Peyer's patch (tissue), 4 donors: ENCODE measurements around the gene CDC26.

Source experiments
- CTCF ChIP-seq, 6 experiments: fragments of 450-650 bp in 4 of 6; fragments of 200-600 bp in 2 of 6; sonication (generic) in 1 of 6; IDR thresholded peaks; one replicate each; pipeline ENCODE4 v1.5.1; 2017 to 2019; ENCODE audit warnings: antibody characterized with exemption in 6 of 6, mild to moderate bottlenecking in 3 of 6, moderate library complexity in 1 of 6
- POLR2A ChIP-seq, 2 donors: fragments of 450-650 bp; IDR thresholded peaks; one replicate each; pipeline ENCODE4 v1.5.1; 2017; ENCODE audit warnings: antibody characterized with exemption in 2 of 2, mild to moderate bottlenecking in 2 of 2, moderate library complexity in 2 of 2

GRCh38 chr9:113223963-113224362 is 51.4 kb downstream of the CDC26 start:
- TF ChIP-seq CTCF (IDR thresholded peaks at IDR 0.05) (no peak), POLR2A (IDR thresholded peaks at IDR 0.05) (no peak)
